NB4 (cell line): ENCODE data around the gene SHISA8.

ENCODE experiments used
- DNase-seq: peaks from one replicate; pipeline ENCODE4 v3.0.0; 2010; ENCODE audit warnings: low read depth
- H3K4me3 ChIP-seq: one replicate; pipeline ENCODE4 v1.5.1; 2011; ENCODE audit warnings: mild to moderate bottlenecking, low read depth, low read length, moderate library complexity
- MYC ChIP-seq: IDR thresholded peaks from 2 replicates; pipeline ENCODE4 v1.6.1; 2011; ENCODE audit warnings: low read depth, low read length
- POLR2A ChIP-seq: IDR thresholded peaks from 2 replicates; pipeline ENCODE4 v1.6.1; 2011; ENCODE audit warnings: mild to moderate bottlenecking; ENCODE audit not compliant: insufficient read length; ENCODE audit errors: extremely low read depth
- TF ChIP-seq, protein P1 (sequence below): IDR thresholded peaks from 2 replicates; pipeline ENCODE4 v1.6.1; 2011; ENCODE audit warnings: low read depth, low read length
- TF ChIP-seq, protein P2 (sequence below): IDR thresholded peaks from one replicate; pipeline ENCODE4 v1.5.1; 2012; ENCODE audit warnings: low read depth, low read length

Gene SHISA8

DNA sequence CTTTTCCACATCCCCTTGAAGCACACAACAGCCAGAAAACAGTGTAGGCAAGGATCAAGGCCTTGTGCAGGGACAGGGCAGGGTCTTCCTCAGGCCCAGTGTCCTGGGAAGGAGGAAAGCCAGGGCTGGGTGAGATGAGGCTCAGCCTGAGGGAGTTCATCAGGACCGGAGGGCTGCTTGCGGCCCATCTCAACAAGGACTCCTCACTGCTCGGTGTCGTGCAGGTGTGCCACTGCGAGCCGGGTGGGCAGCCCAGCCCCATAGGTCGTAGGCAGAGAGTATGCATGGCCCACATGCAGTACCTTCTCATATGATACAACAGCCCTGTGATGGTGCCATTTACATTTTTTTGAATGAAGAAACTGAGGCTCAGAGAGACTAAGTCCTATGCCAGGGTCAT is 12.9 kb downstream of the SHISA8 start:
- TF ChIP-seq, protein P1, sequence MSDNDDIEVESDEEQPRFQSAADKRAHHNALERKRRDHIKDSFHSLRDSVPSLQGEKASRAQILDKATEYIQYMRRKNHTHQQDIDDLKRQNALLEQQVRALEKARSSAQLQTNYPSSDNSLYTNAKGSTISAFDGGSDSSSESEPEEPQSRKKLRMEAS: no peak
- TF ChIP-seq MYC (no peak), POLR2A (no peak)
- TF ChIP-seq, protein P2, sequence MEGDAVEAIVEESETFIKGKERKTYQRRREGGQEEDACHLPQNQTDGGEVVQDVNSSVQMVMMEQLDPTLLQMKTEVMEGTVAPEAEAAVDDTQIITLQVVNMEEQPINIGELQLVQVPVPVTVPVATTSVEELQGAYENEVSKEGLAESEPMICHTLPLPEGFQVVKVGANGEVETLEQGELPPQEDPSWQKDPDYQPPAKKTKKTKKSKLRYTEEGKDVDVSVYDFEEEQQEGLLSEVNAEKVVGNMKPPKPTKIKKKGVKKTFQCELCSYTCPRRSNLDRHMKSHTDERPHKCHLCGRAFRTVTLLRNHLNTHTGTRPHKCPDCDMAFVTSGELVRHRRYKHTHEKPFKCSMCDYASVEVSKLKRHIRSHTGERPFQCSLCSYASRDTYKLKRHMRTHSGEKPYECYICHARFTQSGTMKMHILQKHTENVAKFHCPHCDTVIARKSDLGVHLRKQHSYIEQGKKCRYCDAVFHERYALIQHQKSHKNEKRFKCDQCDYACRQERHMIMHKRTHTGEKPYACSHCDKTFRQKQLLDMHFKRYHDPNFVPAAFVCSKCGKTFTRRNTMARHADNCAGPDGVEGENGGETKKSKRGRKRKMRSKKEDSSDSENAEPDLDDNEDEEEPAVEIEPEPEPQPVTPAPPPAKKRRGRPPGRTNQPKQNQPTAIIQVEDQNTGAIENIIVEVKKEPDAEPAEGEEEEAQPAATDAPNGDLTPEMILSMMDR: no peak
- no peak overlapping the region for H3K4me3 ChIP-seq
- no peak for DNase-seq

DNA sequence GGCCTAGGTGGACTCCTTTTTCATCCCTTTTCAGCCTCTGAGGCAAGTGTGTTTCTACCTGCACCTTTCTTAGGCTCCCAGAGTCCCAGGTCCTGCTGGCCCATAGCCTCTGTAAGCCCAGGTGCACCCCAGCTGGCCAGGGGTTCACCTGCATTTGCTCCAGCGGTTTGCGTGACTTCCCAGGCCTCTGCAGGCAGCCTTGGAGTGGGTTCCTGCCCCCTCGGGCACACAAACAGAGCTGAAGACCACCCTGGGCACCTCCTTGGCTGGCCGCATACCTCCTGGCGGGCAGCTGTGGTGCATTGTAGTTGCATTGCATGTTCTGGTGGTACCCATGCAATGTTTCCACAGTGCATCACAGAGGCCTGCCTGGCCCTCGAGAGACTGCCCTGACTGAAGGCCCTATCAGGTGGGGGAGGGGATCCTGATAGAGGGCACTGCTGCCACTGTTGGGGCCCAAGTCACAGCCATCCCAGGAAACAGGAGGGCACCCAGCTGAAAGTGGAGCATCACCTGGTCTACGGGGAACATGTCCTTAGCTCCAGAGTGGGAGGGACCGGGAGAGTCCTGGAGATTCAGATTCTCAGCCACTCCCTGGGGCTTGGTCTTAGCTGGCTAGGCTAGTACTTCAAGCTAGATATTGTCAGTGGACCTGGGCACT is 14.1 kb downstream of the SHISA8 start:
- no peak overlapping the region for H3K4me3 ChIP-seq
- DNase-seq: no peak
- TF ChIP-seq MYC: no peak
- TF ChIP-seq, protein P2: no peak
- TF ChIP-seq POLR2A: no peak
- TF ChIP-seq, protein P1: no peak

DNA sequence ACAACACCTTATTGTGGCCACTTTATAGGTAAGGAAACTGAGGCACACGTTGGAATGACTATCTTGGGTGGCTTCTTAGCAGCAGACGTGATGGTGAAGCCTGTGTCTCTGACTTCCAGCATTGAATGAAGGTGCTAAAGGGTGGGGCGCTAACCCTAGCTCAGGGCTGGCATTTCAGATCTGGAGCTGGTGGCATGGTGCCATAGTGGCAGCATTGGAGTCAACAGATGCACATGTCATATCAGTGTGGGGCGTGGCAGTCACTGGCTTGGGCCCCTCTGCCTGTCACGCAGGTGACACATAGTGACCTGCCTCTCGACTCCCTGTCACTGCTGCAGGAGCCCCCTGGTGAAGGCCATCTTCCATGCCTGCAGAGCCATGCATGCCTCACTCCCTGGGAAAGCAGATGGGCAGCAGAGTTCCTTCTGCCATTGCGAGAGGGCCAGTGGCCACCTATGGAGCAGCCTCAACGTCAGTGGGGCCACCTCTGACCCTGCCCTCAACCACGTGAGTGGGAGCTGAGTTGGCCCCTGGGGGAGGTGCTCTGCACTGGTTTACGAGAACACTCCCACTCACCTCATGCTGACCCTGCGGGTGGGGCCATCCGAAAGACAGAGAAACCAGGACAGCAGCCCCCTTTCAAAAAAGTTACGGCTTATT is 14.8 kb downstream of the SHISA8 start:
- DNase-seq: no peak
- TF ChIP-seq, protein P1: no peak
- TF ChIP-seq MYC (no peak), POLR2A (no peak)
- TF ChIP-seq, protein P2: no peak
- H3K4me3 ChIP-seq: no peak overlapping the region

DNA sequence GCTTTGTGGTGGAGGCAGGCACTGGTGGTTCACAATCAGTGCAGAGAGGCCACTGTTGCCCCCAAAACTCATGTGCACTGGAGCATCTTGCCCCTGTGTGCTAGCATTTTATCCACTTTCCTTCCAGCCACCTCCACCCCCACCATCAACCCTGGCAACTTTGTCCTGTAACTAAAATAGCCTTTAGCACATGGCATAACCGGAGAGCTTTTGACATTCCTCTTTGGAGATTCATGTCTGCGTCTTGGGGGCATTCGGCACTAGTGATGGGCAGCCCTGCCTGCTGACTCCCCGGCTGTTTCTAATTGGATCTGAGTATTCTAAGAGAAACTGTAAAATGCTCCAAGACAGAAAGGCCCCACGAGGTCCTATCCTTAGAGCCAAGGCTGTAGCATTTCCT is 15.8 kb downstream of the SHISA8 start:
- DNase-seq: no peak
- TF ChIP-seq, protein P1: no peak
- TF ChIP-seq, protein P2: no peak
- TF ChIP-seq MYC: no peak
- TF ChIP-seq POLR2A: no peak
- H3K4me3 ChIP-seq: no peak overlapping the region

DNA sequence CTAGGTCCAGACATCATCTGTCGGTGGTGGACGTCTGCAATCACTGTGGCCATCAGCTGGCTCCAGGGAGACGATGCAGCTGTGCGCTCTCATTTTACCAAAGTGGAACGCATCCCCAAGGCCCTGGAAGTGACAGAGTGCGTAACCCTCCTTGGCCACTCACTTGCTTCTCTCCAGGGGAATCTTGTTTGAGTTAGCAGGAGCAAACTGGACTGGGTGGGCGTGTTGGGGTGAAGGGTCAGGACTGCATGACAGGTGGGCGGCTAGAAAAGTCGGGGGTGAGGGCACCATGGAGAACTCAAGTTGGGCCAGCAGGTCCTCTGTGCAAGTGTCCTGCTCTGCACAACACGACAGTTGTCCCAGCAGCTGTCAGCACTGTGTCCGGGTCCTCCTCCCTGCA is 16.2 kb downstream of the SHISA8 start:
- TF ChIP-seq, protein P1: no peak
- no peak for TF ChIP-seq POLR2A
- TF ChIP-seq MYC: no peak
- TF ChIP-seq, protein P2: no peak
- no peak for DNase-seq

More for the DNA sequence above, 16.2 kb downstream of the SHISA8 start:
- H3K4me3 ChIP-seq: no peak overlapping the region
